GM12878 (cell line): ENCODE measurements around the gene MX1. TPM values are rescaled to one million over a fixed set of nuclear protein-coding genes. Genes with fewer than 3 reads are reported as not detected.

Source experiments
- ATAC-seq: fragments of 200-7000 bp; cut with Tn5 transposase; 3 replicates; pipeline ENCODE4 v1.9.1; 2020; ENCODE audit warnings: mild to moderate bottlenecking, moderate library complexity
- BruUV-seq: library from RNA; stranded (reverse); fragments of 400-500 nt; replicated peaks from 2 replicates; lab custom pipeline; 2021; lab: Mats Ljungman, UMichigan
- CTCF ChIA-PET: fragments of 300-600 bp; sonication (Branson Sonifier 250); formaldehyde crosslinking; extraction: SDS; loops from one replicate; lab custom pipeline; 2021; ENCODE audit warnings: inconsistent platforms; lab: Yijun Ruan, JAX
- POLR2A ChIA-PET: fragments of 350-600 bp; formaldehyde crosslinking; extraction: SDS; loops from one replicate; lab custom pipeline; 2021; ENCODE audit warnings: inconsistent platforms; lab: Charles Lee
- RAD21 ChIA-PET: fragments of 300-600 bp; sonication (Branson Sonifier 250); formaldehyde crosslinking; loops from one replicate; lab custom pipeline; 2023; ENCODE audit warnings: antibody characterized with exemption; ENCODE audit not compliant: unreplicated experiment; lab: Charles Lee
- SMC1A ChIA-PET: fragments of 300-600 bp; sonication (Branson Sonifier 250); formaldehyde crosslinking; loops from one replicate; lab custom pipeline; 2023; ENCODE audit not compliant: unreplicated experiment, uncharacterized antibody; lab: Charles Lee
- DNase-seq: peaks from one replicate; pipeline ENCODE4 v3.0.0-alpha.2; 2011; ENCODE audit warnings: low read depth, low spot score
- FAIRE-seq: peaks from 3 replicates; lab custom pipeline; 2011; peaks lifted over from hg19 to GRCh38; lab: Jason Lieb, UNC
- H2AFZ ChIP-seq: 2 replicates; pipeline ENCODE4 v1.6.0; 2011; ENCODE audit warnings: low read depth, low read length, control low read depth; ENCODE audit not compliant: control insufficient read depth
- H3K27ac ChIP-seq: 2 replicates; pipeline ENCODE4 v1.5.1; 2011; ENCODE audit warnings: control low read depth; ENCODE audit not compliant: control insufficient read depth, insufficient read depth
- H3K27me3 ChIP-seq, 2 experiments: replicated peaks in 1 of 2; 2 replicates each; pipeline versions ENCODE4 v1.6.0 to v1.6.1; 2011; ENCODE audit warnings: low read length in 1 of 2; ENCODE audit not compliant: control insufficient read depth in 2 of 2, insufficient read depth in 2 of 2
- H3K36me3 ChIP-seq, 2 experiments: 2 replicates each; pipeline ENCODE4 v1.5.1; 2011; ENCODE audit warnings: low read length in 1 of 2; ENCODE audit not compliant: control insufficient read depth in 2 of 2, insufficient read depth in 2 of 2
- H3K4me1 ChIP-seq: 2 replicates; pipeline ENCODE4 v1.6.1; 2011; ENCODE audit warnings: mild to moderate bottlenecking, low read length, moderate library complexity, mixed read lengths; ENCODE audit not compliant: control insufficient read depth, insufficient read depth
- H3K4me2 ChIP-seq: 2 replicates; pipeline ENCODE4 v1.6.0; 2011; ENCODE audit warnings: control low read depth; ENCODE audit not compliant: control insufficient read depth, insufficient read depth
- H3K4me3 ChIP-seq: fragments of 200-600 bp; sonication (generic); 2 replicates; pipeline ENCODE4 v1.5.1; 2016
- H3K79me2 ChIP-seq: 2 replicates; pipeline ENCODE4 v1.6.0; 2011; ENCODE audit warnings: low read length; ENCODE audit not compliant: control insufficient read depth, insufficient read depth
- H3K9ac ChIP-seq: 2 replicates; pipeline ENCODE4 v1.8.0; 2011; ENCODE audit warnings: low read length, control low read depth, mixed read lengths; ENCODE audit not compliant: control insufficient read depth, insufficient read depth
- H3K9me3 ChIP-seq: replicated peaks from 3 replicates; pipeline ENCODE4 v1.5.1; 2011; ENCODE audit warnings: mild to moderate bottlenecking, low read length; ENCODE audit not compliant: control insufficient read depth, insufficient read depth
- H4K20me1 ChIP-seq: 2 replicates; pipeline ENCODE4 v1.6.0; 2011; ENCODE audit not compliant: control insufficient read depth, insufficient read depth
- BHLHE40 ChIP-seq, 2 experiments: fragments of 450-650 bp in 1 of 2; IDR thresholded peaks; 2 replicates each; pipeline ENCODE4 v1.6.1; 2011 to 2017; ENCODE audit warnings: low read depth in 2 of 2, borderline replicate concordance in 1 of 2, improper control_type of control experiment in 1 of 2, low read length in 1 of 2, mild to moderate bottlenecking in 1 of 2
- CBFB ChIP-seq: IDR thresholded peaks from 2 replicates; pipeline ENCODE4 v1.6.1; 2016; ENCODE audit warnings: antibody characterized with exemption, low read depth
- CHD1 ChIP-seq: IDR thresholded peaks from 2 replicates; pipeline ENCODE4 v1.6.1; 2012; ENCODE audit warnings: low read depth, low read length, improper control_type of control experiment
- CREM ChIP-seq: IDR thresholded peaks from 2 replicates; pipeline ENCODE4 v1.6.1; 2014; ENCODE audit warnings: antibody characterized with exemption, low read depth
- HDAC2 ChIP-seq: fragments of 200-600 bp; sonication (generic); IDR thresholded peaks from 2 replicates; pipeline ENCODE4 v1.6.1; 2017
- HDGF ChIP-seq: fragments of 450-650 bp; IDR thresholded peaks from 2 replicates; pipeline ENCODE4 v1.6.1; 2016; ENCODE audit warnings: antibody characterized with exemption
- POLR2A ChIP-seq: IDR thresholded peaks from 2 replicates; pipeline ENCODE4 v1.6.1; 2011; ENCODE audit warnings: low read depth, mild to moderate bottlenecking, low read length
- RELB ChIP-seq: fragments of 450-650 bp; IDR thresholded peaks from 2 replicates; pipeline ENCODE4 v1.6.1; 2017; ENCODE audit warnings: low read depth, mild to moderate bottlenecking, moderate library complexity
- RUNX3 ChIP-seq: IDR thresholded peaks from 2 replicates; pipeline ENCODE4 v1.6.1; 2012; ENCODE audit warnings: low read length, inconsistent platforms
- TCF3 ChIP-seq: IDR thresholded peaks from 2 replicates; pipeline ENCODE4 v1.6.1; 2012; ENCODE audit warnings: low read depth, mild to moderate bottlenecking, low read length, borderline replicate concordance; ENCODE audit not compliant: insufficient read depth
- ZBTB33 ChIP-seq: fragments of 450-650 bp; IDR thresholded peaks from 2 replicates; pipeline ENCODE4 v1.6.1; 2017; ENCODE audit warnings: mild to moderate bottlenecking
- ZNF592 ChIP-seq: fragments of 450-650 bp; IDR thresholded peaks from 2 replicates; pipeline ENCODE4 v1.6.1; 2017; ENCODE audit warnings: mild to moderate bottlenecking, moderate library complexity
- WGBS: methylation state at CpG from one replicate; pipeline ENCODE4 v1.1.6; 2016; ENCODE audit warnings: low lambda C conversion rate; ENCODE audit not compliant: insufficient replicate concordance, insufficient coverage; ENCODE audit errors: missing lambda C conversion rate; 5-methylcytosine and 5-hydroxymethylcytosine counted together
- in situ Hi-C: fragments of 300-500 bp; cut with MboI; formaldehyde crosslinking; loops from 9 replicates; pipeline ENCODE4 v1.14.3; 2018; ENCODE audit warnings: mixed read lengths
- intact Hi-C: fragments of 100-400 bp; cut with micrococcal nuclease; formaldehyde crosslinking; loops from one replicate; pipeline ENCODE4 v1.14.2; 2022; ENCODE audit not compliant: unreplicated experiment
- polyA plus RNA-seq, 11 experiments: library from polyadenylated mRNA; depleted of rRNA in 4 of 11; unstranded in 6 of 11; stranded (reverse) in 5 of 11; fragments of >200 nt; fragmentation: Nextera tagmentation in 4 of 11; fragmentation: Illumina TruSeq in 1 of 11; extraction: Ambion mirVana in 4 of 11; extraction: Trizol in 1 of 11; gene quantifications; 1 replicate in 1 of 11; 2 replicates in 10 of 11; pipeline versions ENCODE4 v1.2.1 to v1.2.3, GENCODE V29; 2011 to 2016; ENCODE audit warnings: inconsistent platforms in 2 of 11, missing spikeins in 2 of 11, low read depth in 1 of 11
- total RNA-seq, 4 experiments: library from RNA; depleted of rRNA in 3 of 4; stranded (reverse); fragments of >200 nt in 3 of 4; fragmentation: Illumina TruSeq in 1 of 4; extraction: Trizol in 1 of 4; gene quantifications; 2 replicates each; pipeline versions ENCODE4 v1.2.1 to v1.2.3, GENCODE V29; 2013 to 2021
- TF ChIP-seq, protein P1 (sequence below): IDR thresholded peaks from 2 replicates; pipeline ENCODE4 v1.6.1; 2012; ENCODE audit warnings: low read depth, low read length, improper control_type of control experiment
- TF ChIP-seq, protein P2 (sequence below): fragments of 450-650 bp; IDR thresholded peaks from 2 replicates; pipeline ENCODE4 v1.6.1; 2014; ENCODE audit warnings: mild to moderate bottlenecking

The MX1 gene
- total and polyA plus RNA-seq, 10 of the 15 experiments (the other 5 are each of a cell fraction or from before 2014, with no cell fraction given), result 75.9 to 385 (median 302) TPM

DNA sequence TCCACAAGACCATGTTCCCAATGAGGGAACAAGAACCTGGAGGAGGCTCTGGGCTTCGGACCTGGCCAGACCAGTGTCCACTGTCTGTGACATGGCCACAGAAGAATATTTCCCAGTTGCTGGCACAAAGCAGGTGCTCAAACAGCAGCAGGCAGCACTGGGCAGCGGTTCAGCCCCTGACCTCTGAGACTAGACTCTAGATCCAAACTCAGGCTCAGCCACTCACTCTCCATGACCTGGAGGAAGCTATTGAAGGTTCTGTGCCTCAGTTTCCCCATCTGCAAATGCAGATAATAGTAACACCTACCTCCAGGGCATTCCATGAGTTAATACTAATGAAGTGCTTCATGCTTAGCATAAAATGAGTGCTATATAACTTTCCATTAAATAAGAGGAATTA is 73.9 kb downstream of the MX1 start:
- Histone ChIP-seq H3K4me2 (no peak overlapping the region), H2AFZ (no peak overlapping the region), H3K79me2 (no peaks in the 10 kb centered on the region), H3K4me3 (no peak overlapping the region), H4K20me1 (no peaks in the 10 kb centered on the region), H3K36me3 (no peaks in the 10 kb centered on the region), H3K4me1 (no peaks in the 10 kb centered on the region), H3K9ac (no peak overlapping the region), H3K27me3 (peaks cover 0 to 4% of the 10 kb centered on the region in 2 experiments; a peak in 3 of 4 replicates), H3K27ac (no peak overlapping the region), H3K9me3 (no peaks in the 10 kb centered on the region)
- in situ Hi-C loops (no loop called here), intact Hi-C loops (no loop called here)
- ATAC-seq (no peak), FAIRE-seq (no peak), DNase-seq (no peak)
- ChIA-PET RAD21 (no interaction called here), CTCF (interaction anchor here (0.6 kb wide), 1 partner anchor 108 kb away, joined by 4 read pairs; no protein-coding TSS in a partner anchor), POLR2A (no interaction called here), SMC1A (no interaction called here)
- 21% methylated on average over 2 of the region's 2 CpGs for WGBS
- BruUV-seq, result no TSS peak
- TF ChIP-seq CREM (no peak), BHLHE40 (IDR thresholded peaks at IDR 0.05; ENCODE audit: borderline replicate concordance in 1 of 2, low read depth in 2 of 2, low read length in 1 of 2) (no peak), HDGF (no peak), TCF3 (no peak), ZNF592 (no peak), HDAC2 (no peak), RUNX3 (no peak), CHD1 (no peak), CBFB (no peak), RELB (no peak), ZBTB33 (no peak), POLR2A (no peak)
- TF ChIP-seq, protein P1, sequence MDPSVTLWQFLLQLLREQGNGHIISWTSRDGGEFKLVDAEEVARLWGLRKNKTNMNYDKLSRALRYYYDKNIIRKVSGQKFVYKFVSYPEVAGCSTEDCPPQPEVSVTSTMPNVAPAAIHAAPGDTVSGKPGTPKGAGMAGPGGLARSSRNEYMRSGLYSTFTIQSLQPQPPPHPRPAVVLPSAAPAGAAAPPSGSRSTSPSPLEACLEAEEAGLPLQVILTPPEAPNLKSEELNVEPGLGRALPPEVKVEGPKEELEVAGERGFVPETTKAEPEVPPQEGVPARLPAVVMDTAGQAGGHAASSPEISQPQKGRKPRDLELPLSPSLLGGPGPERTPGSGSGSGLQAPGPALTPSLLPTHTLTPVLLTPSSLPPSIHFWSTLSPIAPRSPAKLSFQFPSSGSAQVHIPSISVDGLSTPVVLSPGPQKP, result no peak
- TF ChIP-seq, protein P2, sequence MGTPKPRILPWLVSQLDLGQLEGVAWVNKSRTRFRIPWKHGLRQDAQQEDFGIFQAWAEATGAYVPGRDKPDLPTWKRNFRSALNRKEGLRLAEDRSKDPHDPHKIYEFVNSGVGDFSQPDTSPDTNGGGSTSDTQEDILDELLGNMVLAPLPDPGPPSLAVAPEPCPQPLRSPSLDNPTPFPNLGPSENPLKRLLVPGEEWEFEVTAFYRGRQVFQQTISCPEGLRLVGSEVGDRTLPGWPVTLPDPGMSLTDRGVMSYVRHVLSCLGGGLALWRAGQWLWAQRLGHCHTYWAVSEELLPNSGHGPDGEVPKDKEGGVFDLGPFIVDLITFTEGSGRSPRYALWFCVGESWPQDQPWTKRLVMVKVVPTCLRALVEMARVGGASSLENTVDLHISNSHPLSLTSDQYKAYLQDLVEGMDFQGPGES, result no peak
